GM18499 (cell line): ENCODE data around the gene PLCD3.

ENCODE experiments used
- ATAC-seq: cut with Tn5 transposase; IDR thresholded peaks from one replicate; pipeline ENCODE4 v1.9.1; 2021; ENCODE audit warnings: moderate number of reproducible peaks; ENCODE audit not compliant: insufficient read depth, unreplicated experiment

PLCD3 gene

DNA sequence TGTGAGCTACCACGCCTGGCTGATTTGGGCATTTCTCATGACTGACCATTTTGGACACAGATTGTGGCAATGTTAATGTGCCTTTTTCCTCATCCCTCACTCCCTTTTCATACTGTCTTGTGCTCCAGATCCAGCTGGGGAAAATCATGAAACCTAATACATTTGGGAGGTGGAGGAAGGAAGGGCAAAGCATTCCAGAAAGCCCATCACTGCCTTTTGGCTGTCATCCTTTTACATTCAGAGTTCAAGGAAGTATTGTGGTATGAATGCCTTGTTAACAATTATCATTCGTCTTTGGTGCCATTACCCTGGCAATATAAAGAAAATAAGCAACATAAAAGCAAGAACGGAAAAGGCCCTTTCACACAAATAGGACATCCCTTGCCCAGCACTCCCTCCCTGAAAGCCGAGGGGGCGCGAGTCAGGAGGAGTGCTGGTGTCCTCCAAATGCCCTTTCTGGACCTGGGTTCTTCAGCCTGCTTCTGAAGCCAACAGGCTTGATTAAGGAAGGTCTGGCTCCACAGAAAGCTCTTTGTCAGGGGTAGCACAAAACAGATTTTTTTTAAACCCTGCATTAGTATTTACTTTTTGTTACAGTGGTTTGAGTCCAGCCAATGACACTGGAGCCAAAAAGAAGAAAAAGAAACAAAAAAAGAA, 51.1 kb downstream of the PLCD3 start:
- ATAC-seq, result no peak

DNA sequence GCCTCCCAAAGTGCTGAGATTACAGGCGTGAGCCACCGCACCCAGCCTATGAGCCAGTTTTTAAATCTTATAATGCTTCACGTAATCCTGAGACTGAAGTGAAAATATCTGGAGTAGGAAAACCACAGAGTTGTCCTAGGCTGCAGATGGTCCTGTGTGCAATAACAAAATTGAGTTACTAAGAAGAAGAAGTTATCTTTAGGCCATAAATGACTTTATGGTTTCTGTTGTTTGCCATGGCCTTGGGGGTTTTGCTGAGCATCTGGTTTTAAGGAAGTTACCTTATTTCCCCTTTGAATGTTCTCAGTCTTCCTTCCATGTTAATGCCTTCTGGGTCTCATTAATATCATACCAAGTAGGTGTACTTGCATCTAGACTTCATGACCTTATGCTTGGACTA, 54.7 kb downstream of the PLCD3 start:
- no peak for ATAC-seq

DNA sequence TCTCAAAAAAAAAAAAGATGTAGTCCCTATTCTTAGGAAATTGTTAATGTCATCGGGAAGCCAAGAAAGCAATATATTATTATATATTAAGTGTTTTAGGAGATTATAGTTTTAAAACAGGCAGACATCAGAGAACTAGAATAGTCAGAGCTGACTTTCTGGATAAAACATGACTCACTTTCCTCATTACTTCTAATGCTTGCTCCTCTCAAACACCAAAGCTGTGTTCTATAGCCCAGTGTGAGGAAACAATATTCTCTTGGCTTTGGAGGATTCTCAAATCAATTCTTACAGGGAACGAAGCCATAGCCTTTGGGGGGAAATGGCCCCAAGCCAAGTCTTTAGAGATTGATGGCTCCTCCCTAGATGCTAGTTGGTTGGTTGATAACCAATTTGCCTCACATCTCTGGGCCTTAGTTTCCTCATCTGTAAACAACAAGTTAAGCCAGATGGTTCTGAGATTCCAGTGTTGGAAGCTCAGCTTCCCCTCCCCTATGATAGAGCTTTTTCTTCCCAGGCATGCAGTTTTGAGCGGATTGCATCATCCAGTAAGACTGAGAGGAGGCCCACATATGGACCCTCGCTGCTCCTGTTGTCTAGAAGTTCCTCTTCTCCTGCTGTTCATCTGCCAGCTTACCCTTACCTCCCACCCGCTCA, 58.8 kb downstream of the PLCD3 start:
- no peak for ATAC-seq

DNA sequence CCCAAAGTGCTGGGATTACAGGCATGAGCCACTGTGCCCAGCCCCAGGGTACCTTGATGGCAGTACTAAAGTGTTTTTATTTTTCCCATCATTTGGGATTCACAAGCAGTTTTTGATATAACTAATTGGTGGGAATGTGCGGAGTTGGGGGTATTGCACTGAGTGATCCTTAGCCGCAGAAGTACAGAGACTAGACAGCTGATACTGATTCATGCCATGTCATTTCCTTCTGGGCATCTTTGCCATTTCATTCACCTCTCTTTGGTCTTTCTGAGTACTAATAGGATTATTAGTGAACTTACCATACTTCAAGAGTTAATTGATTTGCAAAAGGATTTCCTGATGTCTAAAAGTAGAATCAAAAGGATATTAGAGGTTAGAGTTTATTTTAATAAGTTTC, 61.5 kb downstream of the PLCD3 start:
- no peak for ATAC-seq

DNA sequence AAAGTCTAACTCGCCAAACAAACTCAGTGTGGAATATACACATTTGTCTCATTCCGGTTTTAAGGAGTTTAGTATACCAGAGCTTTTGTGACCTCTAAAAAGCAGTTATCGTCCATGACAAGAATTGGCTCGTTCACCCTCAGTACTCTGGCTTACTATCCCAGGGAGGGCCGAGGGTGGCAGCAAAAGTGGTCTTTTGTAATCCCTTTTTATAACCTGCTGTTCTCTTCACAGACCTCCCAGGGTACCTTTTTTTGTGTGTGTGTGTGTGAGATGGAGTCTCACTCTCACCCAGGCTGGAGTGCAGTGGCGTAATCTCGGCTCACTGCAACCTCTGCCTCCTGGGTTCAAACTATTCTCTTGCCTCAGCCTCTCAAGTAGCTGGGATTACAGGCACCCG, 62.3 kb downstream of the PLCD3 start:
- no peak for ATAC-seq

DNA sequence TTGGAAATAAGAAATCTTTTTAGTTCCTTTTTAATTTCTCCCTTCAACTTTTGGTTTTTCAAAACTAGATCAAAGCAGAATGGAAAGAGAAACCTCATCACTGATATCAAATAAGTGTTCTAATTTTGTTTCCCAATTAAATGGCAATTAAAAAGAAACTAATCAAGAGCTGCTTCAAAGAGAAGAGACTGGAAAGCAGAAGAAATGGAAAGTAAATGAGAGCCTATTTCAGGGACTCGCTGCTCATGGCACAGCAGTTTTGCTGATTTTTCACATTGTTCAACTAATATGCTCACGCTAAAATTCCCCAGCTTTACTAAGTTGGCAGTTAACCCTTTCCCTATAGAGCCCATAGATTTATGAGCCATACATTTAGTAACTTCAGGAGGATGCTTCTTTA, 64.7 kb downstream of the PLCD3 start:
- ATAC-seq, result no peak

DNA sequence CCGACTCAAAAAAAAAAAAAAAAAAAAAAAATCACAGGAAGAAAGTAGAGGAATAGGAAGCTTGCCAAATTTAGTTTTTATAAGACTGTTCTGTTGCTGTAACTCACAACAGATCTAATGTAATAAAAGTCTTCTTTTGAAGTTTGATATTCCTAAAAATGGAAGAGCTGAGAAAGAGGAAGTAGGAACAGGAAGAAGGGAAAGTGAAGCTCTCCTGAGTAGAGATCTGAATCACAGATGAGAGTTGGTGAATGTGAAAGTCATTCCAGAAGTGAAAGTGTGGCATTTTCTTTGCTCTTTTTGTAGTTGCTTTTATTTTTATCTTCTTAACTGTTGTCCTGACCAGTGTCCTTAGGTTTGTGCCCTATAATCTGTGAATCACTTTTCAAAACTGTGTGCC, 69.1 kb downstream of the PLCD3 start:
- ATAC-seq, result no peak

DNA sequence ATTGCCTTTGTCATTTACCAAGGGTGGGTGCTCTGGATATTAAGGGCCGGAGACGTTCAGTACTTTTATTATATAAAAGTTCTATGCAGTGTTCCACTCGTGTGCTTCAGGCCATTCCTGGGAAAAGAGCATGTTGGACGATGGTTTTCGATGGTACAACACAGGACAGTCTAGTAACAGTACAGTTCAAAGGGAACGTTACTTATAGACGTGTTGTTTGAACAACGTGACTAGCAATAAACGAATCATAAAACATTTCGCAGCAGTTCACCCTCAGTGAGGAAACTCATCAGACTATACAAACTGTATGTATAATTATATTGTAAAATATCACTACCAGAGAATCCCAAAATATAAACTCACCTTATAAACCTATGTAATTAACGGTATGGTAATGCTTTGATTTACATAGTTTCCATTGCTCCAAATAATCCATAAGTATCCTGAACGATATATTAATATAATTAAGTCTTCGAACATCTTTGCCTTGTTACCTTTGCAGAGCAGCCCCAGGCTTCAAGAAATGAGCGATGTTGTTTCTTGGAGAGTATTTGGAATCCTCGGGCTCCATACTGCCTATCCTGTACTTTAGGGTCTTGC, 70.6 kb downstream of the PLCD3 start:
- no peak for ATAC-seq

DNA sequence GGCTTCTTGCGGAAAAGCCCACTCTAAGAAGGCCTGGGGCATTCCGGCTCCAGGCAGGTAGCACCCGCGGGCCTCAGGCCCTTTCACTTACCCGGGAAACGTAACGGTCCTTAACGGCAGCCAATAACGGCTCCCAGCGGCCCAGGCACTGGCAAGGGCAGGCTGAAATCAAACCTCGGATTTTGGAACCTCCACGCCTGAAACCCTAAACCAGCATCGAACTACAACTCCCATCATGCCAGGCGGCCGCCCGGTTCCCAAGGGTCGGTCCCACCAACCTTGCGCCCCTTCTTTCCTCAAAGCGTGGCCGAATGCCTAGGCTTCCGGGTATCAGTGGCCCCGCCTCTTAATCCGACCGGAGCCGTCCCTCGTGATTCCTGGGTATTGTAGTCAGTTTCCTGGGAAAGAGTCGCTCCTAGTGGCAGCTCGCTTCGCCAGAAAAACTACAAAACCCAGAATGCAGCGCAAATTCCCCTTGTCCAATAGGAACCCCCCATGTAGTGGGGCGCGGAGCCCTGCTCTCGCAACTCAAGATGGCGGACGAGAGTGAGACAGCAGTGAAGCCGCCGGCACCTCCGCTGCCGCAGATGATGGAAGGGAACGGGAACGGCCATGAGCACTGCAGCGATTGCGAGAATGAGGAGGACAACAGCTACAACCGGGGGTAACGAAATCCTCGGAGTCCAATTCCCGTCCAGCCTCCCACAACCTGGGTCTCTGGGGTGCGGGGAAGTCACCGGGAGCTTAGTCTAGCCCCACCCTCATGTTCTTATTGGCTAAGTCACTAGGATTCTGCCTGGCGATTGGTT, 71.3 kb downstream of the PLCD3 start, which contains the start of gene NMT1:
NMT1 (plus strand) TSS at position 521 of the 809 bp plus-strand sequence; CDS start at position 534, 13 bp downstream.
- peak; percentile 79 for ATAC-seq

DNA sequence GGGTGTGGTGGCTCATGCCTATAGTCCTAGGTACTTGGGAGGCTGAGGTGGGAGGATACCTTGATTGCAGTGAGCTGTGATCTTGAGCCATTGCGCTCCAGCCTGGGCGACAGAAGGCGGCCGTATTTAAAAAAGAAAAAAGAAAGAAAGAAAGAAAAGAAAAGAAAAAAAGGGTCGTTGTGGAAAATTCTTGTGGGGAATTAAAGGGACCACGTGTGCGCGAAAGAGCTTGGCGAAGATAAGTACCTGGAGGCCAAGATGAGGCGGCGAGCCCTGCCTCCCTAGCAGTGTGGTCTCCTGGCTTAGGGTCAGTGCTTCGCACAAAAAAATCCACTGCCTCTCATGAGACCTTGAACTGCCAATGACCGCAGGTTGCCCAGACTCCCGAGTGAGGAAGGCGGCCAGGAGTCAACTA, 71.9 kb downstream of the PLCD3 start:
- no peak for ATAC-seq
